Esophagus mucosa (tissue), 1 donor: Measurements from ENCODE around the gene UROS. TPM values are rescaled to one million over a fixed set of nuclear protein-coding genes. Genes with fewer than 3 reads are reported as not detected.

Experiments used
- ATAC-seq: fragments of 200-7000 bp; cut with Tn5 transposase; one replicate; pipeline ENCODE4 v1.9.1; 2020
- total RNA-seq: library from RNA; stranded (reverse); gene quantifications from one replicate; pipeline ENCODE4 v1.2.4, GENCODE V29; 2023
- donor health status: DM: yes; HTN: yes; CAD: no.

Gene UROS
- total RNA-seq, 1 donor from 2014 or later, result 31.6 TPM

DNA sequence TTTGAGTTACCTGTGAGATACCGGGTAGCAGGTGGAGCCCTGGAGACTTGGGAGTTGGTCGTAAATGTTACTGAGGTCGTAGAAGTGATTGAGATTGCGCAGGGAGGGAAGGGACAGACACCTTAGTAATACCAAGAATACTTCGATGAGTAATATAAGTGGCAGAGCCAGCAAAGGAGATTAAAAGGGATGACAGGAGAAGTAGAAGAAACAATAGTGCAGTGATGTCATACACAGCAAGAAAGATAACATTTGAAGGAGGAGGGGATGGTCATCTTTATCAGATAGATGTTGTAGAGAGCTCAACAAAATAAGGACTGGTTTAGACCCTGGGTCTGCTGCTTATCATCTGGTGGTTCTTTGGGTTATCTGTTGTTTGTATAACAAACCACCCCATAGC is 5.3 kb upstream of the UROS start:
- ATAC-seq, result no peak

- ATAC-seq, result no peak
Observed at GRCh38 chr10:125827133-125827532, 4.1 kb upstream of the UROS start.

GRCh38 chr10:125824736-125825135 is 1.7 kb upstream of the UROS start:
- no peak for ATAC-seq

DNA sequence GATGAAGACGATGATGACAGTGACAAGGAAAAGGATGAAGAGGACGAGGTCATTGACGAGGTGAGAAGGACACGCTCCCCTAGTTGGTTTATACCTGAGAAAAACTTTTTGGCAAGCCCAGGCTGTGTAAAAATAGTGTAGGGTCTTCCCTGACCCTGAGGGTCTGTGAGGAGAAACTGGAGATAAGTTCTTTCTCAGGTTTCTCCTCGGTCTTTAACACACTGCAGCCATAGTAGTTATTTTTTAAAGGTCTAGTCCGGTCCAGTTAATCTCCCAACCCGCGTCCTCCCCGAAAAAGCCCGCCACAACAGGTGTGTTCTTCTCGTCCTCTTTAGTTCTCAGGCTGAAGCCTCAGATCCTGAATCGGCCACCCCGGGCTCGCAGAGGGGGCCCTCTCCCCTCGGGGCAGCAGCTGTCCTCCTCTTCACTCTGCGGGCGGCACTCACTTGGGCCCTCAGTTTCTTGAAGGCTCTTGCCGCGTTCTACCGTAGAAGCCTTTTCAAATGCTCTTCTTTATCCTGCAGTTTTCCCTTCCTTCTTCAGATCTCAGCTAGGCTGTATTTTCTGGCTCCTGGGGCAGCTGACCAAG is 699 bp upstream of the UROS start:
- no peak for ATAC-seq

DNA sequence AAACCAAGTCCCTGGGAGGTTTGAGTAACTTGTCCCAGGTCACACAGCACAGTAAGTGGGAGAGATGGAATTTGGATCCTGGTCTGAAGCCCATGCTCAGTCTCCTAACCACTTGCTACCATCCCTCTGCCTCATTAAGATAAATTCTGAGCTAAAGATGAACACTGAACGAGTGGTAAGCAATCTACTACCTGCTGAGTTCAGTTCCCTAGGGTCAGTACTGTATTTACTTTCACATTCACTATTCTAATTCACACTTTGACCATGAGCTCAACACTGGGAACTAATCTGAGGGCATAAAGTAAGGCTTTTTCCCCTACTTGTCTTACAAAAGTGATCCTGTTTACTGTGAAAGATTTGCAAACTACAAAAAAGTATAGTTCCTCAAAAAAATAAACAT is 2.4 kb downstream of the UROS start:
- no peak for ATAC-seq

- ATAC-seq, result no peak
Observed at GRCh38 chr10:125817337-125817946, 5.6 kb downstream of the UROS start.

GRCh38 chr10:125816548-125816947 is 6.5 kb downstream of the UROS start:
- no peak for ATAC-seq

- ATAC-seq, result no peak
Observed at GRCh38 chr10:125815764-125816163, 7.3 kb downstream of the UROS start.

GRCh38 chr10:125812128-125812750 is 10.8 kb downstream of the UROS start:
- no peak for ATAC-seq

GRCh38 chr10:125811251-125811650 is 11.8 kb downstream of the UROS start:
- ATAC-seq, result no peak

DNA sequence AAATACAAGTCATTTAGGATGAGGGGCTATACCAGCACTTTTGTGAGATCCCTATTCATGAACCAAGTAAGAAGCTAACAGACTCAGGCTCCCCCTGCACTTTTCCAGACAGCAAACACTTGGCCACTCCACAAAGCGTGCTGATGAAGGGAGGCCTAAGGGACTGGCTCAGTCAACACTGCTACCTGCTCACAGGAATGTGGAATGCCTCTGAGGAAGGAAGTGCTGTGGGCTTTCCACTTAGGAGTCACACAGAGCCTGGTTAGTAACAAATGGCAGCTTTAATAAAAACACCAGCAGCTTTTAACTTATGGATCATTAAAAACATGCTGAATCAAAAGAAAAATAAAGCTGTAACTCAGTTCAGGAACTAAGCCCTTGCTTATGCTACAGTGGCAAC is 15.0 kb downstream of the UROS start:
- ATAC-seq, result no peak

- ATAC-seq, result no peak
Observed at GRCh38 chr10:125802739-125803138, 20.3 kb downstream of the UROS start.

DNA sequence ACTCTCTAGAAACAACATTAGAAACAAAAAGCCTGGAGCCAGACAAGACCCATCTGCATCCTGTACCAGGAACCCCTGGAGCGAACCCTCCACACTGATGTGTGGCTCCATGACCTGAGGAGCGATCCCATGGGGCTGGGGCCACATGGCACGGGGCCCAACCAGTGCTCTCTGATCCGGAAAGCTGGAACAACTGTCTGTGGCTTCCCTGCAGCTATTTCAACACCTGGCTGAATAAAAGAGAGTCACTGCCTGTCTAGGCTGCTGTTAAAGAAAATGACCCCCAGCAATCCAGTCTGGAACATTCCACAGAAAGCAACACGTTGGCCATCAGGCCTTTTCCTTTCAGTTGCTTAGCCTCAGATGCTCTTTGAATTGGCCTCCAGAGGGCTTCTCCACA is 20.9 kb downstream of the UROS start:
- ATAC-seq, result no peak

DNA sequence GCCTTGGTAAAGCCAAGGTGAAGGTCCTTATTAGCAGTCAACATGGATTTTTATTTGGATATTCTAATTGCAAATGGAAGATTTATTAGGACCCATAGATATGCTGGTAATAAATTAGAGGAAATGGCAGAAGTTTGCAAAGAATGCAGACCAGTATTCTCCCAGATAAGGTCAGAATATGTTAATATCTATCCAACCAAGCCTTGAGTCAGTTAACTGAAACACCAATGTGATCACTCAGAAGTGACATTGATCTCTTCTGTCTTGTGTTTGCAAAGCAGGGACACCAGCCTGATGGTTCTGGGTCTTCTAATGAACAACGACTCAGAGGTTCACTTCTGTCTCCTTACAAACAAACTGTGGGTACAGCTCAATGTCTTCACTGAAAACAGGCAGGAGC is 21.5 kb downstream of the UROS start:
- ATAC-seq, result no peak

DNA sequence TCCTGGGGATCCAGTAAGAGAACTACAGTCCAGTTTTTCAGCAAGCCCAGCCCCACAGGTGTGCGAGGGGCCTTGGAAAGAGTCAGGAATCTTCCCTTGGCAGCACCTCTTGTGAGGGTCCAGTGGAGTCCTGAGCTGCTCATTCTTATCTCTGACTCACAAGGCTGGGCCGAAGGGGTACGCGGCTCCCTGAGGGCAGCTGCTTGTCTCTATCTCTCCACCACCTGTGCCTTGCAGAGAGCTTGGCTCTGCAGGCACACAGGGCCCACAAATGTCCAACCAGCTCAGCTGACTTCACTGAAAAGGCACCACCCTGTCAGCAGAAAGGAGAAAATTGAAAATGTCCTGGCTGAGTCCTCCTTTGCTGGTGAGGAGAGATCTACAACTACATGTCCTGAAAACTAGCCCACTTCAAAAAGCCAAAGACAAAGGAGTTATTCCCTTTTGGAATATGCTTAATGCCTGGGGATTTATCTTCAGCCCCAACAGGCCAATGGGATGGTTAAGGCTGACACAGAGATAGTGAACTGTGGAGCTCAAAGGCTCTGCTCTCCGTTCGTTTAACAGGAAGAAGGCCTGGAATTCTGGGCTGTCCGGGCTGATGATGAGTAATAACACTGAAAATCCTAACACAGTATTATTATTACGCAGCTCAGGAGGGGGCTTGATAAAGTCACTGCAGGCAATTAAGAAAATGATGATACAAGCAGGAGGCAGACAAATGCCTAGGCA is 23.4 kb downstream of the UROS start:
- ATAC-seq, result no peak

DNA sequence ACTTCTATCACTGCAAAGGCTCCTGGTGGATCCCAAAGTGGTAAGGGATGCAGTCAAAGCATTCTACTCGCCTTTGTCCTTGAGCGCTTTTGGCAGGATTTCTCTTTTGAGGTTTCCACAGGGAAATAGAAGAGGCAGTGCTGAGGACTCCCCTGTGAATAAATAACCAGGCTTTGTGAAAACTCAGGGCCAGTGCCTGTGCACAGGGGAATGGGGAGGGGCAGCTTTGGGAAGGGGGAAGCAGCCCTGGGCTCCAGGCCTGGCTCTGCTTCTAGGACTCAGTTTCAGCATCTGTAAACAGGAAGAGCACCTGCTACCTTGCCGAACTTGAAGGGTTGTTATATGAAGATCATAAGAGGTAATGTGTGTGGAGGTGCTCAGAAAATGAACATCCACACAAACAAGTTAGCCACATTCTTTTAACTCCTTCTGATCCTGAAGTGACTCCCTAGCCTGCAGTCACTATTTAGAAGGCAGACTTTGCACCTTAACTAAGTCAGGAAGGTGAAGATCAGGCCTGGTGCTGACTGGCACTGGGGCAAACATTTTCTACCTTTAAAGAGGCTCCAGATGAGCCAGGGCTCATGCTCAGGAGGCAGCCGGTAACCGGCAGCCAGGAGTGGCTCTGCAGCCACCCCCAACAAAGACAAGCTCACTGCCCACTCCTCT is 24.9 kb downstream of the UROS start:
- ATAC-seq, result no peak

- ATAC-seq, result no peak
Observed at GRCh38 chr10:125797424-125797823, 25.6 kb downstream of the UROS start.

DNA sequence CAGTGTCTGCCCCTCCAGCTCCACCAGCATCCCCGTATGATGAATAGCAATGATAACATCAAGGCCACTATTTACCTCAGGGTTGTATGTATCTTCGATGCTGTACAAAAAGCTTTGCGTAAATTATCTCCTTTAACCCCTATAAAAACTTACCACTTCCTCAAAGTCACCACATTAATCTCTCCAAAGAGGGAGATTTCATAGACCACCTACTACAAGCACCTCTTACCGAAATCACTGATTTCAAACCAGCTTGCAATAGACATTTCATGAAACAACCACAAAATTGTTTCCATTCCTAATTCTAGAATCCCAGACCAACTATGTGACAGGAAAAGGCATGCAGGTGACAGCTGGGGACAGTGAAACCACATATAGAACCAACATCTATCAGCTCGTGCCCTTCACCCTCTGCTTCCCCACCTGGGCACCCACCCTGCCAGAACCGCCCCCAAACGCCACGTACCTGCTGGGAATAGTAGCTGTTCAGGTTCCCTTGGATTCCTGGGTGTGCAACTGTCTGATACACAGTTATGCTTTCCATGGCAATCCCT is 27.3 kb downstream of the UROS start:
- ATAC-seq, result no peak

GRCh38 chr10:125795128-125795527 is 27.9 kb downstream of the UROS start:
- no peak for ATAC-seq

DNA sequence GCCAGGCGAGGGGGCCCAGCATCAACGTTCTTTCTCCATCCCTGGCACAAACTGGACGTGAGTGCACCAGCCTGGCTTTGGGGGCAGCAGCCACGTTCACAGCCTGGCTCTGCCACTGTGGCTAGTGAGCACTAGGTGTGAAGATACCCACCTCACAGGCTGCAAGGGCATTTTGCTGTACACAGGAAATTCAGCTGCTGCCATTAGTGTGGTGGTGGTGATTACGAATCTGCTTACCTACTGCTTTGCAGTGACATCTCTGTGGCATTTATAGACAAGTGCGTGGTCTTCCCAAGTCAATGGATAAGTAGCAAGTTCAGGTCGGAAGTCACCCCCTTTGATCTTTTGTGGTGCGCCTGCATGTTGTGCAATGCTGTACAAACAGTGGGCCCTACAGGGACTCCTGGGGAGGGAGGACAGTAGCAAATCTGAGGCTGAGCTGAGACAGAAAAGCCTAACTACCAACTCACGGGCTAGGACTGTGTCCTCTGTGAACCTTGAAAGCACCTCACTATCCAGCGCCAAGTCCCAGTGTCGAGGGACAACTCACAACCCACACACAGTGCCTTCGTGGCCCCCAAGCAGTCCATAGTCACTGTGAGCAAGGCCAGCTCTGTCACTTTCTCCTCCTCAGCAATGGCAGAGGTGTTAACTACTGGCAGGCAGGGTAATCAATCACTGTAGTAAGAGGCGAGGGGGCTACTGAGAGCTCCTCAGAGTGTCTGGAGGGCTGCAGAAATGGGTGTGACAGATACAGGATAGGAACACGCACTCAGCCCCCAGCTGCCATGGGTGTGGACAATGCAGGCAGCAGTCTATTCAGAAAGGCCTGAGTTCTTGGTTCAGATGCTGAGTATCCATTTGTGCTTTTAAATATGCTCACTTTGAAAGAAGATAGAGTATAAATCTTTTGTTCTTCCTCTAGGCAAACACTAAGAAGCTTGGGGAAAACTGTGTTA is 30.4 kb downstream of the UROS start:
- no peak for ATAC-seq

DNA sequence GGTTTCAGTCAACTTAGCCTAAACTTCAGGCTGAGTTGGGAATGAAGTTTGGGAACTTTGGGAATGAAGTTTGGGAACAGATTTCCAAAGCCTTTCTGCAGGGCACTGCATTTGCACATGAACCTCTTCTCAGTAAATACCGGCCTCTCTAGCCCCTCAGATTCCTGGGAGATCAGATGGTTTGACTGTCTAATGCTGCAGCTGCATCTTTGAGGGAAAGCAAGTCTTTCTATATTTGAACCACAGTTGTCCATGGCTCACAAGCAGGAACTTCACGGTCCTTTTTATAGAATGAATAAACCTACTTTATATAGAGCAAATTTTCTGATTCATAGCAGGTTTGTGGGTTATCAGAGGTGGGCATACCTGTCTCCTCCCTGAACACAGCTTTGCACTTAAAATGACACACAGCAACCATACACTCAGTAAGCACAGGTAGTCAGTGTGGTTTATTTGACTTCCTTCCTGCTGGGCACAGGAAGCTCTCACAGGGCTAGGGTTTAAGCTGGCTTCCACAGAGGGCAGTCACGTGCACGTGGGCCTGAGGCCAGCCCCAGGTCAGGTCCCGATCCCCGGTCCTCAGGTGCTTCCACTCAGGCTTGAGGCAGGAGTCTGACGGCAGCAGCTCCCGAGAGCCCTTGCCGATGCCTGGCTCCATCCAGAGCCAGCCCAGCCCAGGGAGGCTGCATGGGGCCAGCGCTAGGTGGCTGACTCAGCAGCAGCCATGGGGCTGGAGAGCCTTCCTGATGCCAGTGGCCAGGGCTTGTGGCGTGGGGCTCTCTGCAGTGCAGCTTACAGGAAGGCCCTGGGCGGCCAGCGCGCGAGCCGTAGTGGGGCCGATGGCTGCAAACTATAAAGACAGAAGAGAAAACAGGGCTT is 34.7 kb downstream of the UROS start:
- ATAC-seq, result no peak
